Measurements from ENCODE around the gene GREB1L.

- TF ChIP-seq EZH2 (IDR thresholded peaks at IDR 0.05; ENCODE audit: borderline replicate concordance, low read length) (no peak), CTCF (conservative IDR thresholded peaks at IDR 0.05 in 1 of 2, IDR thresholded peaks at IDR 0.05 in 1 of 2; ENCODE audit: extremely low read depth in 1 of 2, insufficient read depth in 1 of 2, low read depth in 1 of 2, low read length in 2 of 2) (no peak)
Observed at GRCh38 chr18:21369146-21369545, 127.1 kb downstream of the GREB1L start.

Measured in mammary epithelial cell (primary cell).